ENCODE measurements around the gene CDHR1. TPM values are rescaled to one million over a fixed set of nuclear protein-coding genes. Genes with fewer than 3 reads are reported as not detected.
"Not testable (repeated sequence)": the region's sequence is repeated elsewhere in the genome, so short reads cannot be mapped to it uniquely, and the experiment has no call there.

The CDHR1 gene
- total and polyA plus RNA-seq, 10 of the 15 experiments (the other 5 are each of a cell fraction or from before 2014, with no cell fraction given) = 0.17 to 3.0 (median 0.34) TPM

DNA sequence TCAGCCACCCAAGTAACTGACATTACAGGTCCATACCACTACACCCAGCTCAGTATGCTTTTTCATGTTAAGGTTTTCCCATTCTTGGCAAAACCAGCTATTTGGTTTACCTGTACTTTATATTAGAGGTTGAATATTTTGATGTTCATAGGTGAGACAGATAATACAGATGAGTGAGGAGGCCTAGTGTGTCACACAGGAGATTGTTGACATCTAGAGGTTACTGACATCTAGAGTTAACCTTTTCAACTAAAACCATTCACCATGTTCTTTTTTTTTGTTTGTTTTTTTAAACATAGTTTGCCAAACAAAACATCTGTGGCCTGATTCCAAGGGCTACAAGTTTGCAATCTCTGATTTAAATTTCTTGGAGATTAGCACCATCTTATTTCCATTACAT lies 47.0 kb upstream of the CDHR1 start (continued):
- TF ChIP-seq, protein P1, sequence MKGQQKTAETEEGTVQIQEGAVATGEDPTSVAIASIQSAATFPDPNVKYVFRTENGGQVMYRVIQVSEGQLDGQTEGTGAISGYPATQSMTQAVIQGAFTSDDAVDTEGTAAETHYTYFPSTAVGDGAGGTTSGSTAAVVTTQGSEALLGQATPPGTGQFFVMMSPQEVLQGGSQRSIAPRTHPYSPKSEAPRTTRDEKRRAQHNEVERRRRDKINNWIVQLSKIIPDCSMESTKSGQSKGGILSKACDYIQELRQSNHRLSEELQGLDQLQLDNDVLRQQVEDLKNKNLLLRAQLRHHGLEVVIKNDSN (IDR thresholded peaks at IDR 0.05; ENCODE audit: borderline replicate concordance, extremely low read length, insufficient read depth, low read depth, low read length) = no peak
- TF ChIP-seq MYC (IDR thresholded peaks at IDR 0.05; ENCODE audit: insufficient read depth, insufficient read length, insufficient replicate concordance, low read length, severe bottlenecking) = no peak

DNA sequence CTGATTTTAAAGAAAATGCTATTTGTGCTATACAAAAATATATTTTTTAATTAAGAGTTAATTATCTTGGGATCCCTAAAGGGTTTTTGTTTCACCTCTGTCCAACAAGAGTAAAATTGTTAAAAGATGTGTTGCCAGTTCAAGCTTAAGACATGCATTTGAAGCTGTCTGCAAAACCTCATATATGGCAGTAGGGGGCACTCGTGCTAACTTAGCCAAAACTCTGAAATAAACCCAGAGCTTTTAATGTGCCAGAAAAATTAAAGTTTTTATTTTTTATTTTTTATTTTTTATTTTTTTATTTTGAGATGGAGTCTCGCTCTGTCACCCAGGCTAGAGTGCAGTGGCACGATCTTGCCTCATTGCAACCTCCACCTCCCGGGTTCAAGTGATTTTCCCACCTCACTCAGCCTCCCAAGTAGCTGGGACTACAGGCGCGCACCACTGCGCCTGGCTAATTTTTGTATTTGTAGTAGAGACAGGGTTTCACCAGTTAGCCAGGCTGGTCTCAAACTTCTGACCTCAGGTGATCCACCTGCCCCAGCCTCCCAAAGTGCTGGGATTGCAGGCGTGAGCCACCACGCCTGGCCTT lies 46.2 kb upstream of the CDHR1 start:
- not testable (repeated sequence) for FAIRE-seq; H3K27ac ChIP-seq (ENCODE audit: control insufficient read depth, insufficient read depth); H4K20me1 ChIP-seq (ENCODE audit: control insufficient read depth, insufficient read depth); H3K27me3 ChIP-seq (replicated peaks in 1 of 2; ENCODE audit: control insufficient read depth in 2 of 2, insufficient read depth in 2 of 2, low read length in 1 of 2); H3K4me3 ChIP-seq; H3K79me2 ChIP-seq (ENCODE audit: control insufficient read depth, insufficient read depth, low read length); DNase-seq (ENCODE audit: low read depth, low spot score); BruUV-seq (replicated peaks); H3K9me3 ChIP-seq (replicated peaks; ENCODE audit: control insufficient read depth, insufficient read depth, low read length); H2AFZ ChIP-seq (ENCODE audit: control insufficient read depth, low read depth, low read length); H3K4me1 ChIP-seq (ENCODE audit: control insufficient read depth, insufficient read depth, low read length); H3K4me2 ChIP-seq (ENCODE audit: control insufficient read depth, insufficient read depth); H3K9ac ChIP-seq (ENCODE audit: control insufficient read depth, insufficient read depth, low read length)
- in situ Hi-C loops (cut with MboI) (loop anchor here (10.0 kb wide), 1 partner anchor 57 kb away; no protein-coding TSS in a partner anchor), intact Hi-C loops (cut with micrococcal nuclease; ENCODE audit: unreplicated experiment) (loop anchor here (1.0 kb wide), 1 partner anchor 57 kb away; no protein-coding TSS in a partner anchor)
- SMC1A ChIA-PET (ENCODE audit: uncharacterized antibody, unreplicated experiment) = interaction anchor here (0.7 to 4.9 kb wide), 15 partner anchors 9 to 73 kb away, joined by 3 to 155 read pairs (median 8); partner anchors contain the start of genes CDHR1, GHITM and GPR15LG
- WGBS (ENCODE audit: insufficient coverage, insufficient replicate concordance, low lambda C conversion rate, missing lambda C conversion rate) = 78% methylated on average over 9 of the region's 9 CpGs
- CTCF ChIA-PET = interaction anchor here (0.7 to 25.5 kb wide), 26 partner anchors 9 to 785 kb away, joined by 3 to 788 read pairs (median 4); partner anchors contain the start of genes CDHR1, GHITM and GPR15LG
- RAD21 ChIA-PET (ENCODE audit: unreplicated experiment) = interaction anchor here (0.5 to 3.8 kb wide), 21 partner anchors 9 to 109 kb away, joined by 3 to 74 read pairs (median 5); partner anchors contain the start of genes GHITM and GPR15LG
- TF ChIP-seq RAD21 (IDR thresholded peaks at IDR 0.05; ENCODE audit: insufficient read depth, low read depth, low read length) (peak; percentile 82), SMC3 (IDR thresholded peaks at IDR 0.05; ENCODE audit: borderline replicate concordance, low read length) (peak; percentile 65; the same call in 1 of the 2 replicates)
- TF ChIP-seq, protein P2, sequence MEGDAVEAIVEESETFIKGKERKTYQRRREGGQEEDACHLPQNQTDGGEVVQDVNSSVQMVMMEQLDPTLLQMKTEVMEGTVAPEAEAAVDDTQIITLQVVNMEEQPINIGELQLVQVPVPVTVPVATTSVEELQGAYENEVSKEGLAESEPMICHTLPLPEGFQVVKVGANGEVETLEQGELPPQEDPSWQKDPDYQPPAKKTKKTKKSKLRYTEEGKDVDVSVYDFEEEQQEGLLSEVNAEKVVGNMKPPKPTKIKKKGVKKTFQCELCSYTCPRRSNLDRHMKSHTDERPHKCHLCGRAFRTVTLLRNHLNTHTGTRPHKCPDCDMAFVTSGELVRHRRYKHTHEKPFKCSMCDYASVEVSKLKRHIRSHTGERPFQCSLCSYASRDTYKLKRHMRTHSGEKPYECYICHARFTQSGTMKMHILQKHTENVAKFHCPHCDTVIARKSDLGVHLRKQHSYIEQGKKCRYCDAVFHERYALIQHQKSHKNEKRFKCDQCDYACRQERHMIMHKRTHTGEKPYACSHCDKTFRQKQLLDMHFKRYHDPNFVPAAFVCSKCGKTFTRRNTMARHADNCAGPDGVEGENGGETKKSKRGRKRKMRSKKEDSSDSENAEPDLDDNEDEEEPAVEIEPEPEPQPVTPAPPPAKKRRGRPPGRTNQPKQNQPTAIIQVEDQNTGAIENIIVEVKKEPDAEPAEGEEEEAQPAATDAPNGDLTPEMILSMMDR (IDR thresholded peaks at IDR 0.05 in 2 of 3, conservative IDR thresholded peaks at IDR 0.05 in 1 of 3; ENCODE audit: control insufficient read depth in 2 of 3, extremely low read depth in 1 of 3, insufficient read depth in 1 of 3, low read depth in 3 of 3, low read length in 3 of 3) = peak; percentile 66 to 69 (median 67)
- ATAC-seq = peak; percentile 84
- POLR2A ChIA-PET = interaction anchor here (0.9 to 1.2 kb wide), 3 partner anchors 9 to 56 kb away, joined by 3 to 5 read pairs (median 3); partner anchors contain the start of gene GHITM
- peaks cover 5 to 36% of the 10 kb centered on the region in 2 experiments for H3K36me3 ChIP-seq (ENCODE audit: control insufficient read depth in 2 of 2, insufficient read depth in 2 of 2, low read length in 1 of 2)
